Thymus (tissue), 11 donors: ENCODE measurements around the gene MIPOL1. TPM values are rescaled to one million over a fixed set of nuclear protein-coding genes. Genes with fewer than 3 reads are reported as not detected.
"Not testable (repeated sequence)": the region's sequence is repeated elsewhere in the genome, so short reads cannot be mapped to it uniquely, and the experiment has no call there.

Experiments used
- DNase-seq, 9 donors: peaks; one replicate each; pipeline ENCODE4 v3.0.0-alpha.2; 2013; ENCODE audit warnings: low spot score in 9 of 9, low read depth in 6 of 9, missing footprints in 1 of 9
- H3K27ac ChIP-seq, 2 donors: one replicate each; pipeline ENCODE4 v1.5.1; 2013; ENCODE audit warnings: control low read depth in 1 of 2, low read depth in 1 of 2, low read length in 1 of 2, mild to moderate bottlenecking in 1 of 2, moderate library complexity in 1 of 2
- H3K27me3 ChIP-seq, 2 donors: one replicate each; pipeline ENCODE4 v1.5.1; 2013; ENCODE audit warnings: low read length in 1 of 2; ENCODE audit not compliant: control insufficient read depth in 2 of 2, insufficient read depth in 1 of 2
- H3K36me3 ChIP-seq, 2 donors: one replicate each; pipeline ENCODE4 v1.5.1; 2013; ENCODE audit warnings: low read length in 1 of 2, mild to moderate bottlenecking in 1 of 2, moderate library complexity in 1 of 2; ENCODE audit not compliant: control insufficient read depth in 2 of 2, insufficient read depth in 2 of 2
- H3K4me1 ChIP-seq, 2 donors: one replicate each; pipeline ENCODE4 v1.5.1; 2013; ENCODE audit warnings: low read length in 2 of 2; ENCODE audit not compliant: control insufficient read depth in 2 of 2, insufficient read depth in 2 of 2
- H3K4me3 ChIP-seq, 2 donors: one replicate each; pipeline ENCODE4 v1.5.1; 2013; ENCODE audit warnings: low read length in 2 of 2, control low read depth in 1 of 2, mild to moderate bottlenecking in 1 of 2
- H3K9me3 ChIP-seq, 2 donors: one replicate each; pipeline ENCODE4 v1.5.1; 2013; ENCODE audit warnings: low read length in 1 of 2, mild to moderate bottlenecking in 1 of 2; ENCODE audit not compliant: control insufficient read depth in 2 of 2, insufficient read depth in 1 of 2
- WGBS: extraction: QIAGEN DNeasy Blood & Tissue Kit; methylation state at CpG from one replicate; pipeline ENCODE4 v1.1.7; 2013; 5-methylcytosine and 5-hydroxymethylcytosine counted together
- polyA plus RNA-seq: library from polyadenylated mRNA; stranded (reverse); fragments of 200-250 nt; gene quantifications from one replicate; pipeline ENCODE4 v1.2.3, GENCODE V29; 2013
- total RNA-seq: library from RNA; stranded (reverse); fragments of 120-200 nt; gene quantifications from one replicate; pipeline ENCODE4 v1.2.4, GENCODE V29; 2013
- donor health status: healthy.

The MIPOL1 gene
- total and polyA plus RNA-seq, 2 donors = 2.1 to 2.5 TPM

DNA sequence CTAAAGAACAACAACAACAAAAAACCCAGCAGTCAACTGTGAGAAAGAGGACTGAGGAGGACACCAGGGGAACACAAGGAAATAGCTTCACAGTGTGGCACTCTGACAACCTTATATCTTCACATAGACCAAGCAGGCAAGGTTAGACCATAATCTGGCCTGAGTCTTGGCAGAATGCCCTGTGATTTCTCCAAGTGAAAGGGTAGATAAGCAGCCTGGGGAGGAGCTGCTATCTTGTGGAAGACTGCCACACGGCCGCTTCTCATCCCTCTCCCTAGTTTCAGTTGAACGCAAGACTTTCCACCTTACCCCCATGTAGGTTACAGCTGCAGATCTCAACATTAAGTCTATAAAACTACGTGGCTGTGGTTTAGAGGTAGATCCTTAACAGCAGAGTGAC, 29.0 kb upstream of the MIPOL1 start:
- DNase-seq = no peak
- no peaks in the 10 kb centered on the region for H3K36me3 ChIP-seq
- H3K27ac ChIP-seq = no peak overlapping the region
- H3K4me3 ChIP-seq = no peak overlapping the region
- 93% methylated on average over 4 of the region's 4 CpGs for WGBS
- H3K9me3 ChIP-seq = no peaks in the 10 kb centered on the region
- no peaks in the 10 kb centered on the region for H3K4me1 ChIP-seq
- H3K27me3 ChIP-seq = peaks cover 11 to 18% of the 10 kb centered on the region in 2 donors

DNA sequence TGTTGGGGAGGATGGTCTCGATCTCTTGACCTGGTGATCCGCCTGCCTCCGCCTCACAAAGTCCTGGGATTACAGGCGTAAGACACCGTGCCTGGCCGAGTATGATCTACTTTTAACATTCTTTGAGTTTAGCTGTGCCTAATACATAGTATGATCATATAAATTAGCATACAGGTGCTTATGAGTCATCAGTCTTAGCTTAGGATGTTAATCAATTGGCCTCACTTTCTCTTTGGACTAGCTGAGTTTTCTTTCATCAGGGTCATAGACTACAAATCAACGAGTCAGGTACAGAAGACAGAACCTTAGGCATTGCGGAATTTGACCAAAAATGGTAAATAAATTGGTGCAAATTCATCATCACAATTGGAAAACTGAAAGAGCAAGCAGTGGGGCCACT, 27.5 kb upstream of the MIPOL1 start:
- H3K4me3 ChIP-seq = no peak overlapping the region
- 95% methylated on average over 8 of the region's 8 CpGs for WGBS
- DNase-seq = no peak
- no peaks in the 10 kb centered on the region for H3K9me3 ChIP-seq
- H3K4me1 ChIP-seq = no peaks in the 10 kb centered on the region
- no peak overlapping the region for H3K27ac ChIP-seq
- H3K27me3 ChIP-seq = peaks cover 11 to 18% of the 10 kb centered on the region in 2 donors
- no peaks in the 10 kb centered on the region for H3K36me3 ChIP-seq

DNA sequence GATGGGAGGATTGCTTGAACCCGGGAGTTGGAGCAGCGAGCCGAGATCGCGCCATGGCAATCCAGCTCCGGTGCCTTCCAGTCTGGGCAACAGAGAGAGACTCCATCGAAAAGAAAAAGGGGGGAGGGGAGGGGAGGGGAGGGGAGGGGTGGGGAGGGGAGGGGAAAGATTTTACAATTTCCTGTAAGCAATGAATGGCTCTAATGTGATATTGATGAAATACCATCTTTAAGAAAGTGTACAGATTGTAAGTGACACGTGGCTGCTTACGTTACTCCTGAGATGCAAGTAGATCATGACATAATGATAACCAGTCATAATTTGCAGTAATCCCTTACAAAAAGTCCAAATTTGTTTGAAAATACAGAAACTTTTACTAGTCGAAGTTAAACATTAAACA, 26.7 kb upstream of the MIPOL1 start:
- peaks cover 11 to 18% of the 10 kb centered on the region in 2 donors for H3K27me3 ChIP-seq
- H3K9me3 ChIP-seq = no peaks in the 10 kb centered on the region
- H3K27ac ChIP-seq = no peak overlapping the region
- no peak for DNase-seq
- no peaks in the 10 kb centered on the region for H3K36me3 ChIP-seq
- H3K4me1 ChIP-seq = no peaks in the 10 kb centered on the region
- no peak overlapping the region for H3K4me3 ChIP-seq
- 84% methylated on average over 9 of the region's 10 CpGs for WGBS

DNA sequence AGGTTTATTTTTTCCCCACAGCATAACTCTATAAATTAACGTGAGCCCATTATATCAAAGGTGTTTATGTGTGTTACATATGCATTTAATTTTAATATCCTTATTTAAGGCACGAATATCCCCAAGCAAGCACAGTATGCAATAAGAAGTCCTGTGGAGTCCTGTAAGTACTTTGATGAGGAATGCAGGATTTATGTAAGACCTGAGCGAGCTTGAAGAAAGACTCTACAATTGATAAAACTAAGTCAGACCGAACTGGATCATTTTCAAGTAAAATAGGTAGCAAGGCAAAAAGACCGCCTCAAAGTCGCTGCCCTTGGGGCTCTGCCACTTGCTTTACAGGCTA, 26.1 kb upstream of the MIPOL1 start:
- no peaks in the 10 kb centered on the region for H3K36me3 ChIP-seq
- DNase-seq = no peak
- 8% methylated on average over 6 of the region's 6 CpGs for WGBS
- H3K9me3 ChIP-seq = no peaks in the 10 kb centered on the region
- no peaks in the 10 kb centered on the region for H3K4me1 ChIP-seq
- H3K27ac ChIP-seq = no peak overlapping the region
- H3K4me3 ChIP-seq = peak overlapping the region in 1 of 2 donors; percentile 42
- peaks cover 11 to 18% of the 10 kb centered on the region in 2 donors for H3K27me3 ChIP-seq

DNA sequence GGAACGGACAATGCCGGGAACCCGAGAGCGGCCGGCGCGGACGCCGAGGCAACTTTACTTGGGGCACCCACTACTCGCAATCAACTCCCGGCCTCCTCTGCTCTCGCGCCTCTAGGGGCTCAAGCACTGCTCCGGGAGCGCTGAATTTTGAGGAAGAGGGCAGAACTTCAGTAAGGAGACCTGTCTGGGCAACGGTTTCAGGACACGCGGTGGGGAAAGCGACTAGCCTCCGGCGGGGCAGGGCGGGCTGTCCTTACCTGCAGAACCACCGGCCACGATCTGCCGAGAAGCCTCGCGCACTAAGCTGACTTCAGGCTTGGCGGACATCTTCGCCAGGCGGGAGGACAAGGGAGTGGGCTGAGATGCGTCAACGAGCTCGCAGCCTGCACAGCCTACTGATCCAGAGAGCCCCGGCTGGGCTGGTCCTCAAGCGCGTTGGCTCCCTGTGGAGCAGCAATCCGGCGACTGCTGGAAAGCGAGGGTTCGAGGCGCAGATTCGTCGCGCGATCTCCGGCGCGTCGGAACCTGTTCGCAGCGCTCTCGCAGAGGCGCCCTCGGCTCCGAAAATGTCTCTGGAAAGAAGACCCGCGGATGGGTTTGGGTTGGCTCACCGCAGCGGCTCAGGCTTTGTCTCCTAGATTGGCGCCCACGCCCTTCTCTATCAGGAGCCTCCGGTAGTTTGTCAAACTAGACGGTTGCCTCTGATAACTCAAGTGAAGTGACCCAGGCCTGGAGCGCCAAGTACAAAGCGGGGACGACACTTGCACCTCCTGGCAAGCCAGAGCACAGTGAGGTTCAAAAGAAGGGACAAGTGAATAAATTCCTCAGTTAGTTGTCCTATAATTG, 25.5 kb upstream of the MIPOL1 start, which contains the start of gene SLC25A21:
Gene SLC25A21 (minus strand): TSS at position 583 of the 846 bp plus-strand sequence.
- peak in 2 of 9 donors; percentile 11 to 19 for DNase-seq
- H3K27ac ChIP-seq = peak within 1 kb of the TSS; percentile 64 to 74
- peak within 1 kb of the TSS; percentile 21 to 42 for H3K4me3 ChIP-seq
- peaks cover 11 to 18% of the 10 kb centered on the region in 2 donors for H3K27me3 ChIP-seq
- H3K4me1 ChIP-seq = no peaks in the 10 kb centered on the region
- no peaks in the 10 kb centered on the region for H3K36me3 ChIP-seq
- no peaks in the 10 kb centered on the region for H3K9me3 ChIP-seq
- 3% methylated on average over 66 of the region's 66 CpGs for WGBS

DNA sequence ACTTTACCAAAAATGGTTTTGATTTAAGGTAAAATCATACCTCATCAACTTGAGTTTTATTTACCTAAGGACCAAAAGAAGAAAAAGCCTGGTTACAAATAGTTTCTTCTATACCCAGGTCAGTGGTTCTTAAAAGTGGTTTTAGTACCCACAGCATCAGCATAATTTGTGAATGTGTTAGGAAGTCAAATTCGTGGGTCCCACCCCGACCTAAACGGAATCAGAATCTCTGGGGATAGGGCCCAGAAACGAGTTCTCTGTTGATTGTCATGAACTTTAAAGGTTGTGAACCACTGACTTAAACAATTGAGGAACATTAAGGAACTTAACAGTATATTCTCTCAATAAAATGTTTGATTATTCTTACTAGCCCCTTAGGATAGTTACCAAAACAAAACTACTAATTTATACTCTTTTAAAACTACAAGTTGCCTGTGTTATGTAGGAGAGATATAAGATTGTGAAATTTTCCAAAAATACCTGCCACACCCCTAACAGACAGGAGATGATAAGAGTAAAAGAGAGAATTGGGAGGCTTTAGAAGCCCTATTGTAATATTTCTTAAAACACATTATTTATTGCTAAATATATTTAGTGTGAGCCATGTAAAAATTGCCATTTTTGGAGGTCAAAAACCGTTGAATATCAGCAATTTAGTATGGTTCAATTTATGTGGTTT, 24.7 kb upstream of the MIPOL1 start:
- 85% methylated on average over 5 of the region's 5 CpGs for WGBS
- H3K9me3 ChIP-seq = no peaks in the 10 kb centered on the region
- no peak overlapping the region for H3K4me3 ChIP-seq
- no peak overlapping the region for H3K27ac ChIP-seq
- H3K27me3 ChIP-seq = peaks cover 11 to 18% of the 10 kb centered on the region in 2 donors
- DNase-seq = no peak
- no peaks in the 10 kb centered on the region for H3K4me1 ChIP-seq
- no peaks in the 10 kb centered on the region for H3K36me3 ChIP-seq

DNA sequence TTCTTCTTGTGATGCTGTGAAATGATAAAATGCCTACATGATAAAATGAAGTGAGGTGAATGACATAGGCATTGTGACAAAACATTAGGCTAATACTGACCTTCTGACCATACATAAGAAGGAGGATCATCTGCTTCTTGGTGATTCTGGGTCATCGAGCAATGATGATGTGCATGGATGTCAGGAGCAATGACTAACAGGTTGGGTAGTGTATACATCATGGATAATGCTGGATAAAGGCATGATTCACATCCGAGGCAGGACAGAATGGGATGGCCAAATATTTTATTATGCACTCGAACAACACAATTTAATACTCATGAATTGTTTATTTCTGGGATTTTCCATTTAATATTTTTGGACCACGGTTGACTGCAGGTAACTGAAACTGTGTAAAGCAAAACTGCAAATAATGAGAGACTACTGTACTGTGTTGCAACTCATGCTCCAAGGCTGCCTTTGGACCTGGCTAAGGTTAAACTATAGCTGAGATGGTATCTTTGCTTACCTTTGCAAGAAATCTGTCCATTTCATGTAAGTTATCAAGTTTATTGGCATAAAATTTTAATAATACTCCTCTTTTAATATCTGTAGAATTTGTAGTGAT, 17.7 kb upstream of the MIPOL1 start:
- no peaks in the 10 kb centered on the region for H3K9me3 ChIP-seq
- WGBS = 94% methylated on average over 4 of the region's 4 CpGs
- H3K4me3 ChIP-seq = no peak overlapping the region
- H3K27ac ChIP-seq = no peak overlapping the region
- no peaks in the 10 kb centered on the region for H3K27me3 ChIP-seq
- H3K36me3 ChIP-seq = no peaks in the 10 kb centered on the region
- no peaks in the 10 kb centered on the region for H3K4me1 ChIP-seq
- no peak for DNase-seq

DNA sequence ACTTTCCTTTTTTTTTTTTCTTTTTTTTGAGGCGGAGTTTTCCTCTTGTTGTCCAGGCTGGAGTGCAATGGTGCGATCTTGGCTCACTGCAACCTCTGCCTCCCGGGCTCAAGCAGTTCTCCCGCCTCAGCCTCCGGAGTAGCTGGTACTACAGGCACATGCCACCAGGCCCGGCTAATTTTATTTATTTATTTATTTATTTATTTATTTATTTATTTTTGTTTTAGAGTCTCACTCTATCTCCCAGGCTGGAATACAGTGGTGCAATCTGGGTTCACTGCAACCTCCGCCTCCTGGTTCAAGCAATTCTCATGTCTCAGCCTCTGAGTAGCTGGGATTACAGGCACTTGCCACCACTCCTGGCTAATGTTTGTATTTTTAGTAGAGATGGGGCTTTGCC, 16.9 kb upstream of the MIPOL1 start:
- H3K36me3 ChIP-seq, H3K4me1 ChIP-seq, H3K4me3 ChIP-seq, H3K27me3 ChIP-seq, H3K9me3 ChIP-seq, DNase-seq, H3K27ac ChIP-seq: not testable (repeated sequence)
- WGBS = over 99% methylated on average over 7 of the region's 7 CpGs

DNA sequence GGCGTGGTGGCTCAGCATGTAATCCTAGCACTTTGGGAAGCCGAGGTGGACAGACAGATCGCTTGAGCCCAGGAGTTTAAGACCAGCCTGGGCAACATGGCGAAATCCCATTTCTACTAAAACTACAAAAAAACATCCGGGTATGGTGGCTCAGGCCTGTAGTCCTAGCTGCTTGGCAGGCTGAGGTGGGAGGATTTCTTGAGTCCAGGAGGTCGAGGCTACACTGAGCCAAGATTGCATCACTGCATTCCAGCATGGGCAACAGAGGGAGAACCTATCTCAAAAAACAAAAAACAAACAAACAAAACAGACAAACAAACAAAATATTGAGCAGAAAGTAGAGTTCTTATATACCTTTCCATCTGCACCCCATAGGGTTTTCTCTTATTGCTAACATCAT, 16.3 kb upstream of the MIPOL1 start:
- no peaks in the 10 kb centered on the region for H3K9me3 ChIP-seq
- H3K27ac ChIP-seq = no peak overlapping the region
- H3K27me3 ChIP-seq = no peaks in the 10 kb centered on the region
- DNase-seq = no peak
- H3K4me1 ChIP-seq = no peaks in the 10 kb centered on the region
- H3K4me3 ChIP-seq = no peak overlapping the region
- H3K36me3 ChIP-seq = no peaks in the 10 kb centered on the region
- 89% methylated on average over 6 of the region's 6 CpGs for WGBS
